KMS-11 (cell line): ENCODE measurements around the gene KLHL14.

Experiments used
- H2AFZ ChIP-seq: fragments of 200-600 bp; sonication (generic); 2 replicates; pipeline ENCODE4 v1.6.1; 2016; ENCODE audit warnings: antibody characterized with exemption, mixed run types, low read depth
- H3K27ac ChIP-seq: fragments of 200-600 bp; sonication (generic); 2 replicates; pipeline ENCODE4 v1.6.1; 2016; ENCODE audit warnings: mild to moderate bottlenecking, mixed run types
- H3K27me3 ChIP-seq: fragments of 200-600 bp; sonication (generic); 2 replicates; pipeline ENCODE4 v1.6.1; 2017; ENCODE audit warnings: mild to moderate bottlenecking, low read depth, mixed run types, moderate library complexity; ENCODE audit not compliant: insufficient read depth
- H3K36me3 ChIP-seq: fragments of 200-600 bp; sonication (generic); 2 replicates; pipeline ENCODE4 v1.6.1; 2017; ENCODE audit warnings: mild to moderate bottlenecking, mixed run types; ENCODE audit not compliant: insufficient read depth
- H3K4me1 ChIP-seq: fragments of 200-600 bp; sonication (generic); 2 replicates; pipeline ENCODE4 v1.6.1; 2016; ENCODE audit warnings: mild to moderate bottlenecking, low read depth, mixed run types; ENCODE audit not compliant: poor library complexity, severe bottlenecking
- H3K4me2 ChIP-seq: fragments of 200-600 bp; sonication (generic); 2 replicates; pipeline ENCODE4 v1.7.0; 2016; ENCODE audit warnings: mild to moderate bottlenecking, mixed run types
- H3K4me3 ChIP-seq: fragments of 200-600 bp; sonication (generic); IDR thresholded peaks from 2 replicates; pipeline ENCODE4 v1.6.1; 2017; ENCODE audit warnings: low read depth, low read length, mixed read lengths; ENCODE audit not compliant: insufficient read depth
- H3K79me2 ChIP-seq: fragments of 200-600 bp; sonication (generic); 2 replicates; pipeline ENCODE4 v1.6.1; 2016; ENCODE audit warnings: low read depth, mixed run types; ENCODE audit not compliant: insufficient read depth
- H3K9ac ChIP-seq: fragments of 200-600 bp; sonication (generic); 2 replicates; pipeline ENCODE4 v1.6.1; 2016; ENCODE audit warnings: mild to moderate bottlenecking, mixed run types
- H4K20me1 ChIP-seq: fragments of 200-600 bp; sonication (generic); 2 replicates; pipeline ENCODE4 v1.6.1; 2016; ENCODE audit warnings: mild to moderate bottlenecking, mixed run types; ENCODE audit not compliant: insufficient read depth
- TF ChIP-seq, protein P1 (sequence below): fragments of 200-600 bp; sonication (generic); conservative IDR thresholded peaks from 2 replicates; pipeline ENCODE4 v1.6.1; 2017; ENCODE audit warnings: low read depth, mild to moderate bottlenecking, antibody characterized with exemption, low read length, moderate library complexity, mixed read lengths

KLHL14 gene

DNA sequence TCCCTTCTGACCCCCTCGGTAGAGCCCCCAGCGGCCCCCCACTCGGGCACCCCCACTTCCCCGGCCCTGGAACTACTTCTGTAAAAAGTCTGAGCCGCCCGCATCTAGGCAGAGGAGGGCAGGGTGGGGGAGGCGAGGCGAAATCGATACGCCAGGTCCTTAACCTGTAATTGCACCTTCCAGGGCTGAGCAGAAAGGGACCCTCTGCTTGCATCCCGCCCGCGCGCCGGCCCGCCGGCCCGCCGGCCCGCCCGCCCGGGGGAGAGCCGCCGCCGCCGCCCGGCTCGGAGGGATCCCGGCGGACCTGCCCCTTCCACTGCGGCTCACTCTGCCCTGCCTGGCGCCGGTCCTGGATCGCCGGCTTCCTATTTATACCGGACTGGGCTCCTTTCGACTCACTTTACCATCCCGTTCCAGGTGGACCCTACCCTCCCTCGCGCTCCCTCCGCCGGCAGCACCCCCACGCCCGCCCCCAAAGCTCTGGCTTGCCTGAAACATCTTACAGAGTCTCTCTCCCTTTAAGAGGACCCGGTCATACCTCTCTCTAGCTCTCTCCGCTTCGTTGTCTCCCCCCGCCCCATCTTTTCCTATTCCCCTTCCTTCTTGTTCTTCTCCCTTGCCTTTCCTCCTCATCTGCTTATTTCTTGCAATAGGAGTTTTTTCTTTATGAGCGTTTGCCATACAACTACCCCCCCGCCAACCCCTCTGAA lies 797 bp downstream of the KLHL14 start:
- no peak overlapping the region for H3K27ac ChIP-seq
- H2AFZ ChIP-seq, result no peak overlapping the region
- no peak overlapping the region for H3K4me2 ChIP-seq
- no peaks in the 10 kb centered on the region for H4K20me1 ChIP-seq
- TF ChIP-seq, protein P1, sequence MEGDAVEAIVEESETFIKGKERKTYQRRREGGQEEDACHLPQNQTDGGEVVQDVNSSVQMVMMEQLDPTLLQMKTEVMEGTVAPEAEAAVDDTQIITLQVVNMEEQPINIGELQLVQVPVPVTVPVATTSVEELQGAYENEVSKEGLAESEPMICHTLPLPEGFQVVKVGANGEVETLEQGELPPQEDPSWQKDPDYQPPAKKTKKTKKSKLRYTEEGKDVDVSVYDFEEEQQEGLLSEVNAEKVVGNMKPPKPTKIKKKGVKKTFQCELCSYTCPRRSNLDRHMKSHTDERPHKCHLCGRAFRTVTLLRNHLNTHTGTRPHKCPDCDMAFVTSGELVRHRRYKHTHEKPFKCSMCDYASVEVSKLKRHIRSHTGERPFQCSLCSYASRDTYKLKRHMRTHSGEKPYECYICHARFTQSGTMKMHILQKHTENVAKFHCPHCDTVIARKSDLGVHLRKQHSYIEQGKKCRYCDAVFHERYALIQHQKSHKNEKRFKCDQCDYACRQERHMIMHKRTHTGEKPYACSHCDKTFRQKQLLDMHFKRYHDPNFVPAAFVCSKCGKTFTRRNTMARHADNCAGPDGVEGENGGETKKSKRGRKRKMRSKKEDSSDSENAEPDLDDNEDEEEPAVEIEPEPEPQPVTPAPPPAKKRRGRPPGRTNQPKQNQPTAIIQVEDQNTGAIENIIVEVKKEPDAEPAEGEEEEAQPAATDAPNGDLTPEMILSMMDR, result no peak
- peak overlapping the region; percentile 33 for H3K4me3 ChIP-seq
- no peak overlapping the region for H3K9ac ChIP-seq
- H3K4me1 ChIP-seq, result no peaks in the 10 kb centered on the region
- no peaks in the 10 kb centered on the region for H3K36me3 ChIP-seq
- H3K79me2 ChIP-seq, result no peaks in the 10 kb centered on the region
- no peaks in the 10 kb centered on the region for H3K27me3 ChIP-seq

DNA sequence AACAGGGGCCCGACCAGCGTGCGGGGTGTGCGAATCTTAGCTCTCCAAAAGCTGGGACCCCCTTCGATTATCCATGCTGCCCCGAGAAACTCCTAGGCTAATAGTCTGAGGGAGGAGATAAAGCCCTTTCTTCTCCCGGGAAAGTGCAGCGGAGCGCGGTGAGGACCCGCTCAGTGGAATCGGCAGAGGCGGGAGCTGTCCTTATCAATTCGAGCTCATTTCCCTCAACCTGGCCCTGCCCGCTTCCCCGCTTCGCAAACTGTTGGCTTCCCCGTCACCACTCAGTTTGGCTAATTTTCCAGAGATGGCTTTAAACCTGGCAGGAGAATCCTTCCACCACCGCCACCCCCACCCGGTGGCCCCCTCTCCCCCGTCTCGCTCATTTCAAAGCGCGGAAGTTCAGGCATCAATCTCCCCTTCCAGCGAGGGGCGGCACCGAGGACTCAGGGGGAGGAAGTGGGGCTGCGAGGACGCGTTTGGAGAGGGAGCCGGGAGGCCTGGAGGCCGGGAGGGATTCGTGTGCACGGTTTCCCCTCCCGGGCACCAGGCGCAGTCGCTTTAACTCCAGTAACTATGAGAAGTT lies 1.6 kb downstream of the KLHL14 start:
- Histone ChIP-seq H3K4me3 (peak overlapping the region; percentile 33), H3K27ac (no peak overlapping the region), H3K4me1 (no peaks in the 10 kb centered on the region), H4K20me1 (no peaks in the 10 kb centered on the region), H3K79me2 (no peaks in the 10 kb centered on the region), H3K4me2 (peak overlapping the region; percentile 52), H3K9ac (peak overlapping the region; percentile 35; the same call in 1 of the 2 replicates), H3K27me3 (no peaks in the 10 kb centered on the region), H2AFZ (peak overlapping the region; percentile 89), H3K36me3 (no peaks in the 10 kb centered on the region)
- TF ChIP-seq, protein P1, result no peak

DNA sequence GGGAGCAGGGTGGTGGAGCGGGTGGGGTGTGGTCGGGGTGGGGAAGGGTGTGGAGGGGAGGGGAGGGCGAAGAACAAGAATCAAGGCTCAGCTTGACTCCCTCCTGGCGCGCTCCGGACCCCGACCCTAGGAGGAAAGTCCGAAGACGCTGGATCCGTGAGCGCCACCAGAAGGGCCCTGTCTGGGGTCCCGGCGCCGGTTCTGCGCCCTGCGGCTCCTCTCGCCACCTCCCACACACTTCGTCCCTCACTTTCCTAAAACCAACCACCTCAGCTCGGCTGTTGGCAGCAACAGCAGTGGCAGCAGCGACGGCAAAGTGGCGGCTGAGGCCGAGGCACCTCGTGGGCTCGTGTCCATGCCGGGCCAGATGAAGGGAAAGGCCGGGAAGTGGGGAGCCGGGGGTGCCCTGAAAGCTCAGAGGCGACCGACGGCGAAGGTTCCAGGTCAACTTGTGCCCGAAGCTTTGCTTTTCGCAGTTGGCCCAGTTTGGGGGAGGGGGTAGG lies 2.1 kb downstream of the KLHL14 start:
- no peak overlapping the region for H3K27ac ChIP-seq
- H3K4me2 ChIP-seq, result peak overlapping the region; percentile 52

DNA sequence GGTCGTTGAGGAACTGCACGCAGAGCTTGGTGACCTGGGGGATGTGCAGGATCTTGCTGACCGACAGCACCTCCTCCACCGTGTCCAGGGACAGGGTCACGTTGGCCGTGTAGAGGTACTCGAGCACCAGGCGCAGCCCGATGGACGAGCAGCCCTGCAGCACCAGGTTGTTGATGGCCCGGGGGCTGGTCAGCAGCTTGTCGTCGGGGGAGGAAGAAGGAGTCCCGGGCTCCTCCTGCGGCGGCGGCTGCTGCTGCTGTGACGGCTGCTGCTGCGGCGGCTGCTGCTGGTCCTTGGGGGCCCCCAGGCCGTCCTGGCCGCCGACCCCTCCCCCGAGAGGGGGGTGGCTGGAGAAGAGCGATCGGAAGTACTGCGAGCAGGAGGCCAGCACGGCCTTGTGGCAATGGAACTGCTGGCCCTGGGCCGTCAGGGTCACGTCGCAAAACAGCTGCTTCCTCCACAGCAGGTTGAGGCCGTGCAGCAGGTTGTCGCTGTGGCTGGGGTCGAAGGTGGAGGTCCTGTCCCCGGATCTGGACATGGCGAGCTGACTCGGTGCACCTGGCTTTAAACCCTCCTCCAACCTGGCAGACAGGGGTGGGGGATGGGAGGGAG lies 2.7 kb downstream of the KLHL14 start:
- H3K27me3 ChIP-seq, result no peaks in the 10 kb centered on the region
- no peaks in the 10 kb centered on the region for H4K20me1 ChIP-seq
- H3K4me2 ChIP-seq, result no peak overlapping the region
- no peaks in the 10 kb centered on the region for H3K79me2 ChIP-seq
- no peaks in the 10 kb centered on the region for H3K4me1 ChIP-seq
- H3K9ac ChIP-seq, result no peak overlapping the region
- no peak overlapping the region for H3K4me3 ChIP-seq
- H3K27ac ChIP-seq, result no peak overlapping the region
- TF ChIP-seq, protein P1, result no peak
- H2AFZ ChIP-seq, result peak overlapping the region; percentile 89; the same call in 1 of the 2 replicates
- H3K36me3 ChIP-seq, result no peaks in the 10 kb centered on the region

More for the DNA sequence above, 2.1 kb downstream of the KLHL14 start:
- TF ChIP-seq, protein P1, result no peak
- Histone ChIP-seq H3K4me3 (peak overlapping the region; percentile 33), H3K27me3 (no peaks in the 10 kb centered on the region), H4K20me1 (no peaks in the 10 kb centered on the region), H3K9ac (peak overlapping the region; percentile 35; the same call in 1 of the 2 replicates), H3K36me3 (no peaks in the 10 kb centered on the region), H3K4me1 (no peaks in the 10 kb centered on the region), H2AFZ (peak overlapping the region; percentile 89), H3K79me2 (no peaks in the 10 kb centered on the region)
